HG03175 (cell line): ENCODE data around the gene CCL3.
"Not testable (repeated sequence)": the region's sequence is repeated elsewhere in the genome, so short reads cannot be mapped to it uniquely, and the experiment has no call there.

Experiments
- ATAC-seq: cut with Tn5 transposase; IDR thresholded peaks from one replicate; pipeline ENCODE4 v1.9.1; 2021; ENCODE audit warnings: mild to moderate bottlenecking, moderate library complexity; ENCODE audit not compliant: unreplicated experiment

Gene CCL3

DNA sequence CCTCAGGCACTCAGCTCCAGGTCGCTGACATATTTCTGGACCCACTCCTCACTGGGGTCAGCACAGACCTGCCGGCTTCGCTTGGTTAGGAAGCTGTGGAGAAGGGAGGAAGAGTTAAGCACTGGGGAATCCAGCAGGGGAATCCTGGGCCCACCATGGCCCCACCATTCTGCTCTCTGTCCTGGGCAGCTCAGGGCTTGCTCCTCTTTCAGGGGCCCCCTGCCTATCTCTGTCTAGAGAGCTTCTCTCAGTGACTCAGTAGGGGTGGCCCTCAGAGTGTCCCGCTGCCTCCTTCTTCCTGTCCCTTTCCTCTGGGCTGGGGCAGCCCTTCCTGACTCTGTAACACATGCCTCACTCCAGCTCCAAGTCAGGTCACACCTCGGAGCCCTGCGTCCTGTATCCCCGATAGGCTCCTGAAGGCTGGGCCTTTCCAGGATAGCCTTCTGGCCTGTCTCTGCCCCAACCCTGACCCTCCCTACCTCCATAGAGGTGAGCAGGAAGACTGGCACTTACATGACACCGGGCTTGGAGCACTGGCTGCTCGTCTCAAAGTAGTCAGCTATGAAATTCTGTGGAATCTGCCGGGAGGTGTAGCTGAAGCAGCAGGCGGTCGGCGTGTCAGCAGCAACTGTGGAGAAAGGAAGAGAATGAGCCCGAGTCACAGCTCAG is 1.1 kb downstream of the CCL3 start:
- no peak for ATAC-seq

DNA sequence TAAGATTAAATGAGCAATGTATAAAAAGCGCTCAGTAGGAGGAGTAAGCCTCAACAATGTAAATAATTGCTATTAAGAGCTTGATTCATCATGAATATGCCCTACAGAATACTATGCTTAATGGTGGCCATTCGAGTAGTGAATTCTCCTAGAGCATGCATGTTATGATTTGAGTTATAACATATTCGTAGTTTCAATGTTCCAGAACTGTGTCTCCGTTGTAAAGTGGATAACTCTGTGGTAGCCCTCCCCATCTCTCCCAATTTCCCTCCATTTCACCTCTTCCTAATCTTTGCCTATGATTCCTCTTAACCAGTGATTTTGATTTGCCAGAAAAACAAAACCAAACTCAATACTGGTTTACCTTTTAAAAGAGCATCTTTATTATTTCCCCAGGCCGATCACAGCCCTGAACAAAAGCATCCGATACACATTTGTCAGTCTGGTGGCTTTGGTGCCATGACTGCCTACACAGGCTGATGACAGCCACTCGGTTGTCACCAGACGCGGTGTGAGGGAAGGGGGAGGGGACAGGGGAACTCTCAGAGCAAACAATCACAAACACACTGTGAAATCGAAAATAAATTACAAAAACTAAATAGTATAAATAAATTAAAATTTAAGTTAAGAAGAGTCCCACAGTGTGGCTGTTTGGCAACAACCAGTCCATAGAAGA is 1.9 kb downstream of the CCL3 start:
- ATAC-seq, result not testable (repeated sequence)

DNA sequence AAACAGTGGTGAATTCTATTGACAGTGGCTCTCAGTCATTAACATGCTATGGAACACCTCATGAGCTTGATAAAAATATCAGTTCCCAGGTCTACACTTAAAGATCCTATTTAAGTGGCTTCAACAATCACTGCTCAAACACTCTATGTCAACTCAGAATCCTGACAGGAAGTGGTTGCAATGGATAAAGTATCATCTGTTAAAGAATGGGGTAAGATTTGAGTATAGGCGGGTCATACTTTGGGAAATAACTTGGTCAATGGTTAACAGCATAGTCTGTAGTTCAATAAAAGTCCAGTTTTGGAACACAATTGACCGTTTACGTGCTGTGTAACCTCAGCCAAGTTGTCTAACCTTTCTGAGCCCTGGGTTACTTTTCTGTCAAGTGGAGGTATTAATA is 2.5 kb downstream of the CCL3 start:
- ATAC-seq, result not testable (repeated sequence)

DNA sequence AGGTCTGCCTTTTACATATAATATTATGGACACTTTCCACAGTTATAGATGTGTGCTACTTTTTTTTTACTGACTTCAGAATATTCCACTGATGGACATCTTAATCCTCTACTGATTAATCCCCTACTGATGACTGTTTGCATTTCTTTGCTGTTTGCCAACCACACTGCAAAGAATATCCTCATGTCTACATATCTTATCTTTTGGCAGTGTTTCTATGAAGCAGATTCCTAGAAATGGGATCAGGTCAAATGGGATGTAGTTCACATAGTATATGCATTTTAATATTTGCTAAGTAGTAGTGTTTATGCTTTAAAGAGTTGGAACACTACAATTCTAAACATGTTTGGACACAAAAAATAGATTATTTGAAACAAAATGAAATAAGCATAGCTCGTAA is 3.2 kb downstream of the CCL3 start:
- no peak for ATAC-seq

DNA sequence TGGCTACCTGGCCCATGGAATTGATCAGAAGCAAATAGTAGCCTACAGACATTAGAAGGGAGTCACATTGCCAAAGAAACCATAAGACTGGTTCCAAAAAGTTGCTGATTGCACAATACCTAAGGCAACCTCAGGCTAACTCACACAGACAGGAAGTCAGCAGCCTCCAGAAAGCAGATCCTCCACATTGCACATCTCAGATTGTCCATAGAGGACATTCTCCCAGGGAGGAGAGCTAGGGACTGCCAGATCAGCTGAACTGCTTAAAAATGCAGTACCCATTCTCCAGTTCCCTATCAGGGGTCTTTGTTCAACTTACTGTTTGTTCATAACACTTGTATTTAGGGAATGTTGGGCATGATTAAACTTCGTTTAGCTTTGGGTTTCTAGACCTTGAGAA is 4.2 kb downstream of the CCL3 start:
- ATAC-seq, result no peak

DNA sequence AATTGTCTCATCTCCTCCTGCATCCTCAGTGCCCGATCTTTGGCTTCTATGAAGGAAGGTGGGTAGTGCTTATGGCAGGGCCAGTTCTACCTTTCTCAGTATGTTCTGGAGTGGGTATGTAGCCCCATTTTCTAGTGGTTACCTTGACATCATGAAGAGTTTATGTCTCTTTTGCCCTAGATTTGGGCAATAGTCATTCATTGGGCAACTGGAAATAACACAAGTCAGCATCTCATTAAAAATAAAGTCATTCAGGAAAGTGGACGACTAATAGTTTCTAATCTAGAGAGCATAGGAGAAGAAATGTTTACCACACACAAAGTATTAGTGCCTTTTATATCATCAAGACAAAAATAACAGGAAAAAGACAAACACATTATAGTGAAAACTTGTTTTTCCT is 6.3 kb downstream of the CCL3 start:
- not testable (repeated sequence) for ATAC-seq

DNA sequence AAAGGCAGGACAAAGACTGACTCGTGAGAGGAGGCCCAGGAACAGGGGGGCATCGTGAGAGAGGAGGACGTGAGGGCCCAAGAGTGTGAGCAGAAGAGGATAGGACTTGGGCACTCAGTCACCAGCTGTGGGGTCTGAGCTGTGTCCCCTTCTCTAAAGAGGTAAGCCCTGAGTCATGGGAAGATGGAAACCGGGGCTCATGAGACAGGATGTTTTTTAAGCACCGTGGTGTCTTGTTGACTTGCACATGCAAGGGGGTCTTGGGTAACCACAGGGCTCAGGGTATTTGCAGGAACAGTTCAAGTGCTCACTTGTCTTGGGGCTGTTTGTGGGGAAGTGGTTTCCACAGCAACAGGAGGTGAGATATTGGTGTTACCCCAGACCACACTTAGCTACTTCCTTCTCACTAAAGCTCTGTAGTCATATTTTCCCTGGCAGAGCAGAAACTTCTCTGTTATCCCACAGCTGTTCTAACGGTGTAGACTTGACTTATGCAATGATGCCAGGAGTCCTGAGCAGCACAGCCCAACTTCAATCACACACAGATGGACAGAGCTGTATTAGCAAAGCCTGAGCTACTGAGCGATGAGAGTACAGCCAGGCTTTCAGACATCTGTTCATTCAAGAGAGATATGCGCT is 7.3 kb downstream of the CCL3 start:
- ATAC-seq, result peak; percentile 77

DNA sequence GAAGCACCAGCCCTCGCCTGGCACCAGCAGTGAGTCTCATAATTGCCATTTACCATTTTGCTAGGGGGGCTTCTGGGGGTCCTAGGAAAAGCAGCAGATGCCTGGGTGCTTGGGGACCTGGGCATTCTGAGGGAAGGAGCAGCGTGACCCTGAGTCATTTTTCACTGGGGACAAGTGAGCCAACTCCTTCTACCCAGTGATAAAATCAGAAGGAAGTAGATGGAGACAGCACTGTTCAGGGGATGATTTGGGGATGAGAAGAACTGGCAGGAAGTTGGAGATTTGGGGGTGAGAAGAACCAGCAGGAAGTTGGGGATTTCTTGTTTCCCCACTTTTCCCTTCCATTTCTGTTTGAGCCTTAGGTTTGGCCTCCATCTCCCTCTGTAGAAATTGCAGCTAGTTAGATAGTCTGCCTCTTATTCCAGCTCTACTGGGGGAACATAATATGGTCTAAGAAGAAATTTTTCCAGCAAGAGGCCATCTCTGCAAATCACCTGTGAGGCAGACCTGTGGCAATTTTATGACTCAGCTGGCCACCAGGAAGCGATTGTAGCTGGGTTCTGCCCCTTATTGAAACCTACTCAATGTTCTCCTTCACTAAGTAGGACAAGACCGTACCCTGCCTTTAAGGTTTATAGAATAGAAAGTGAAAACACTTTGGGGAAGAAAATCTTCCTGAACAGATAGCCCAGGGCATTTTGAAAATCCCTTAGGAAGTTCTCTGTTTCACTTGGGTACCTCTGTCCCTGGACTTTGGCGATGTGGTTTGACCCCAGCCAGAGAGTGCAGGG is 8.1 kb downstream of the CCL3 start:
- ATAC-seq, result peak; percentile 31

DNA sequence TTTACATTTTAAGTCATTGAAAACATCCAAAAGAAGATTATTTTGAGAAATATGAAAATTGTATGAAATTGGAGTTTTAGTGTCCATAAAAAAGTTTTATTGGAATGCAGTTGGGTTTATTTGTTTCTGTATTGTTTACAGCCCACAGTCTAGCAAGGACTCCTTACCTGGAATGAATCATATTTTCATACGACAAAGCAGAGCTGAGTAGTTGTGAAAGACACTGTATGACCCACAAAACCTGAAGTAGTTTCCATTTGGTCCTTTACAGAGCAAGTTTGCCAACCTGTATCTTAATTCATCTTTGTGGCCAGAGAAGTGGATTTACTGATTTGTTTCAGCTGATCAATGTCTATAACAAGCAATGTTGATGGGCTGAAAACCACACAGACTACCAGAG is 15.6 kb downstream of the CCL3 start:
- no peak for ATAC-seq

DNA sequence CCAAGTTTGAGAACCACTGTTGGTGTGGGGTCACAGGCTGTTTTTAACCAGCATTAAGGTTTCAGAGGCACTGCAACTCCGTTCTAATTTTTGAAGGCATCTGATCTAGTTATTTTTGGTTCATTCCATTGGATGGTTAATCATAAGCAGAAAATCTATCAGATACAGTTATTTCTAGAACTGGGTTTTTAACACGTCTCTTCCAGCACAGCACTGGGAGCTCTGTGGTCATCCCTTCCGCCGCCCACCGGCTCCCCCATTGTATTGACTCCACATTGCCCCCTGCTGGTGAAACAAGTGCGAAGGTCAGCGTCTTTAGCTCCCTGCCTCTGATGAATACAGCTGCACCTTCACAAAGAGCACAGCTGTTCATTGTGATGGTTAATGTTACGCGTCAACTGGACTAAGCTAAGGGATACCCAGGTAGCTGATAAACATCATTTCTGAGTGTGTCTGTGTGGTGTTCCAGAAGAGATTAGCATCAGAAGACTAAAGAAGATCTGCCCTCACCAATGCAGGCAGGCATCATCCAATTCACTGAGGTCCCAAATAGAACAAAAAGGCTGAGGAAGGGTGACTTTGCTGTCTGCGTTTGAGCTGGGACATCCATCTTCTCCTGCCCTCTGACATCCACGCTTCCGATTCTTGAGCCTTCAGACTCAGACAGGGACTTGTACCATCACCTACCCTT is 17.4 kb downstream of the CCL3 start:
- peak; percentile 56 for ATAC-seq

DNA sequence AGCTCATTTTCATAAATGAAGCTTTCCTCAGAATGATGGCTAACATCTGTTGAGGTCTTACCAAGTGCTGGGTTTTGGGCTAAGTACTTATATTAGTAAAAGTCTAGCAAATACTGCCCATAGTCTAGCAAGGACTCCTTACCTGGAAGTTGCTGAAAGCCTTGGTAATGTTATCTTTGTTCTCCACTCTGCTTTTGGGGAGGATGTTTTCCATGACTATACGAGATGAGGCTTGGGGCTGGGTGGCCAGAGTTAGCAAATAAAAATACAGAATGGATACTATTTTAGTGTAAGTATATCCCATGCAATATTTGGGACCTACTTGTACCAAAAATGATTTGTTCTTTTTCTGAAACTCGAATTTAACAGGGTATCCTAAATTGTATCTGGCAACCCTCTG is 18.2 kb downstream of the CCL3 start:
- no peak for ATAC-seq

DNA sequence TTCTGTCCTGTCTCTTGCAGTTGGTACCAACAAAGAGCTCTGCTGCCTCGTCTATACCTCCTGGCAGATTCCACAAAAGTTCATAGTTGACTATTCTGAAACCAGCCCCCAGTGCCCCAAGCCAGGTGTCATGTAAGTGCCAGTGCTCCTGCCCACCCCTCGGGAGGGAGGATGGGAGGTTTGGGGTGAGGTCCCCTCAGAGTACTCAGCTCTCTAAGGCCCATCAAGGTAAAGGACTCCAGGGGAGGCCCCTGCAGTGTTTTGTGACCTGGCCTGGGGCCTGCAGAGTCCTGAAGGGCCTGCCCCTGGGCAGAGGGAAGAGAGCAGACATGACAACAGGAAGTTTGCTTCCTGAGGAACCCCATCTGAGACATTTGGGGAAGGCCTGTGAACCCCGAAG is 19.5 kb downstream of the CCL3 start:
- ATAC-seq, result no peak

DNA sequence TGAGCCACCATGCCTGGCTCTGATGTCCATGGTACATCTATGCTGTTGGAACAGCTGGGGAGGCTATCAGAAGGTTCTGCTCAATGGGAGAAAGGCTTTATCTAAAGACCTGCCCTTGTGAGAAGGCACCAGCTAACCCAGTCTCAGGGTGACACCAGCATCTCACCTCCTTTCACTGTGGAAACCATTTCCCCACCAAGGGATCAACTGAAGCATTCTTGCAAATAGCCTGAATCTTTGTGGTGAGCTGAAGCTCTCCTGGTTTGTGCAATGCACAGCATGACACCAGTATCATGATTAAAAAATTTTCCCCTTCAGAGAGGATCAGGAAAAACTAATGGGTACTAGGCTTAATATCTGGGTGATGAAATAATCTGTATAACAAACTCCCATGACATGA is 20.8 kb downstream of the CCL3 start:
- no peak for ATAC-seq

DNA sequence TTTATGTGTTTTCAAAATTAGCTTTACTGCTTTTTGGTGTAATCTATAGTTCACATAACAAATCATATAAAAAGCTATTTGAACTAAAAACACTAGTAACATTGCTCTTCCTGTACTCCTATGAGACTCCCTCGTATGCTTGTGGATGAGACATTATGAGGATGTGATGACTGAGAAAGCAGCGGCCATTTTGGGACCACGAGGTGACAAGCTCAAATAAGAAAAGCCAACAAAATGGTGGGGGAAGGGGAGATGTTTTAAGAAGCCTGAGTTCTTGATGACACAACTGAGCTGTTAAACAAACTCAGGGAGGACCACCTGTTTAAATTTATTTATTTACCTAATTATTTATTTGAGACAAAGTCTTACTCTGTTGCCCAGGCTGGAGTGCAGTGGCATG is 21.4 kb downstream of the CCL3 start:
- ATAC-seq, result no peak

DNA sequence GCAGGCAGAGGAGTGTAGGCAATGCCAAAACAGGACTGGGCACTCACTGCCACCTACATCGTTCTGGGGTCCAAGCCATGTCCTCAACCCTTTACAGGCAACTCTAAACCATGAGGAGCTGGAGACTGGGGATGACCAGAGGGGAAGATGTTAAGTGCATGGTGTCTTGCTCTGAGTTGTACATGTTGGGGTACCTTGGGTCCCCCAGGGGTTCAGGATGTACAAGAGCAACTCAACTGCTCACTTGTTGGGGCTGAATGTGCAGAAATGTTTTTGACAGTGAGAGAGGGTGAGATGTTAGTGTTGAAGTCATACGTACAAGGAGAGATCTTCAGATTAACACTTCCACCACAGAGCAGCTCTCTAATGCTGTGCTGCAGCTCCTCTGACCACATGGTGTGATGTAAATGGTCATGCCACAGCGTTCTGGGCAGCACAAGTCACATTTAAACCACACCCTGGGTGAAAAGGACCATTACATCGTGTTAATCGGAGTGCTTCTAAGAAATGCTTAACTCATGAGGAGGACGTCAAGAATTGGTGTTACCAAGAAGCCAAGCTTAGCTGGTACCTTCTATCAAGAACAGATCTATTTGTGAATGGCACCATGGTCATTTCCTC is 23.5 kb downstream of the CCL3 start:
- ATAC-seq, result no peak

DNA sequence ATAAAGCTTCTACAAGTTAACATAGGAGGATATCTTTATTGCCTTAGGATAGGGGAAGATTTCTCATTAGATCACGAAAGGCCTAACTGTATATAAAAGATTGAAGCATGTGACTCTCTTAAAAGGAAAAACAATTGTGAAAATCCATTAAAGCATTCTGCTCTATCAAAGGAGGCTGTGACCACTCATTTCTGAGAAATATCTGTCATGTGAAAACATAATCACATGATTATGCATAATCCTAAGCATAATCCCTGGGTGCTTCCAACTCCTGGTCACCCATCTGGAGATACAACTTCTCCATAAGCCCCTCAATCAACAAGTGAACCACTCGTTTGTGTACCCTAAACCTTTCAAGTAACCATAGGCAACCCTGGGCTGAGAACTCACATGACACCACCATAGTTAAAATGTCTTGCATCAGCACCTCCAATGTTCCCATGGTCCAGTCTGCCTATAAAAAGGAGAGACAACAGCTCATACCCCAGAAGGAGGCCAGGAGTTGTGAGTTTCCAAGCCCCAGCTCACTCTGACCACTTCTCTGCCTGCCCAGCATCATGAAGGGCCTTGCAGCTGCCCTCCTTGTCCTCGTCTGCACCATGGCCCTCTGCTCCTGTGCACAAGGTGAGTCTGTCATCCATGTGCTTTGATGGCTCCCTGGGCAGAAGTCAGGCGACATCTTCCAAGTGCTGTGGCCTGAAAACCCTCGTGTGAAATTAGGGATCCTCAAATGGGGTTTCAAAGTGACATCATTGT is 26.0 kb downstream of the CCL3 start, which contains the start of gene CCL18:
Gene CCL18, plus strand, starts transcription at position 487 of the 756 bp plus-strand sequence. Its CDS starts 71 bp downstream, at position 558.
- ATAC-seq, result no peak

DNA sequence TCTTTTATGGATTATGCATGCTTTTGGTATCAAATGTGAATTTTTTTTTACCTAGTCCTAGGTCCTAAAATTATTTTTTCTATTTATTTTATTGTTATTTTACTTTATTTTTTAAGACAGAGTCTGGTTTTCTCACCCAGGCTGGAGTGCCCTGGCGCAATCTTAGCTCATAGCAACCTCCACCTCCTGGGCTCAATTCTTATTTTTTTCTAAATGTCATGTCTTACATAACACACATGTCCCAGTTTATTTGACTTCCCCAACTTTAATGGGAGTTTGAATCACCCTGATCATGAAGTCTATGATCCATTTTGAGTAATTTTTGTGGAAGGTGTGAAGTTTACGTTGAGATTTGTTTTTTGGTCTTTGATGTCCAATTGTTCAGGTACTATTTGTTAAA is 29.1 kb downstream of the CCL3 start:
- no peak for ATAC-seq

DNA sequence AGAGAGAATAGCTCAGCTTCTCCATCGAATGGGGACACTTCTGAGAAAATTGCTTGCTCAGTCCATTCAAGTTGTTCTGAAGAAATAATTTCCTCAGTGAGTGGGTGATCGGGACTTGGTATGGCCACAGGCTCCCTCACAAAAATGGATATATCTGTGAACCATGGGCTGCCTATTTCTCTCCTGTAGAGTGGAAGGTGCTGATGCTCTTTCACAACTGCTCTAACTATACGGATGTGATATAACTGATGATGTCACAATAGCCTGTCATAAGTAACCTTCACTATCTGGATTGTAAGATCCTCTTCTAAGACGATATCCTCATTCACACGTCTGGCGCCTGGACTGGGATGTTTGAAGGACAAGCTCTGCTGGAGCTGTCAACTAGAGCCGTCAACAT is 30.5 kb downstream of the CCL3 start:
- ATAC-seq, result no peak

DNA sequence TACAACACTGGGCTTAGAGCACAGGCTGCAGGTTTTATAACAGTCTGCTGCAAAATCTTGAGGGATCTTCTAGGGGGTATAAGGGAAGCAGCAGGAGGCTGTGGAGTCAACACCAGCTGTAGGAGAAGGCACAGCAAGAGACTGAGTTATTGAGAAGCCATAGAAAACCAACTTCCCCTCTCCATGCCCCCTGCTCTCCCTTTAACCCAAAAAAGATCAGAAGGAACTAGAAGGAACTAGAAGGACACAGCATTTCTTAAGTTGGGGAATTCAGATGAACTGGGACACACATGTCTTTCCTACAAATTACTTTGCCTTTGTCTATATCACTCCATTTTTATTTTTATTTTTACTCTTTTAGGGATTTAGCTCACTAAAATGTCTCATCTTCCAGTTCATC is 32.0 kb downstream of the CCL3 start:
- ATAC-seq, result no peak
